Endothelial cell of umbilical vein (primary cell): ENCODE data around the gene LEMD3.

ENCODE experiments used
- CTCF ChIP-seq, 2 donors: IDR thresholded peaks; 1 replicate in 1 of 2; 2 replicates in 1 of 2; pipeline ENCODE4 v1.5.1; 2011; ENCODE audit warnings: low read length in 2 of 2, mild to moderate bottlenecking in 2 of 2, moderate library complexity in 2 of 2, control low read depth in 1 of 2, inconsistent platforms in 1 of 2, low read depth in 1 of 2; ENCODE audit not compliant: insufficient read depth in 1 of 2; ENCODE audit errors: extremely low read depth in 1 of 2
- JUN ChIP-seq: IDR thresholded peaks from 2 replicates; pipeline ENCODE4 v1.6.1; 2011; ENCODE audit warnings: borderline replicate concordance, low read depth; ENCODE audit not compliant: insufficient read length, insufficient read depth
- POLR2A ChIP-seq: IDR thresholded peaks from 2 replicates; pipeline ENCODE4 v1.6.1; 2012; ENCODE audit warnings: low read depth, mild to moderate bottlenecking, control low read depth, low read length
- POLR2AphosphoS5 ChIP-seq: IDR thresholded peaks from 2 replicates; pipeline ENCODE4 v1.6.1; 2012; ENCODE audit warnings: low read depth, mild to moderate bottlenecking, control low read depth, low read length, moderate library complexity; ENCODE audit not compliant: insufficient read depth

- TF ChIP-seq POLR2A (peak; percentile 93), CTCF (IDR thresholded peaks at IDR 0.05; ENCODE audit: extremely low read depth in 1 of 2, insufficient read depth in 1 of 2, low read depth in 1 of 2, low read length in 2 of 2) (no peak), JUN (no peak), POLR2AphosphoS5 (peak; percentile 84)
These were observed at the start of gene LEMD3 for GRCh38 chr12:65169320-65170208.
